Astrocyte of the cerebellum (primary cell): ENCODE measurements around the gene RASIP1.

Experiments
- DNase-seq: peaks from one replicate; pipeline ENCODE4 v3.0.0-alpha.2; 2011; ENCODE audit warnings: low read depth
- H3K4me3 ChIP-seq: 2 replicates; pipeline ENCODE4 v1.5.1; 2011; ENCODE audit warnings: mild to moderate bottlenecking, low read depth, low read length, moderate library complexity
- CTCF ChIP-seq: IDR thresholded peaks from 2 replicates; pipeline ENCODE4 v1.5.1; 2012; ENCODE audit warnings: low read length, low read depth, moderate library complexity, mild to moderate bottlenecking; ENCODE audit errors: missing control alignments
- in situ Hi-C: cut with HindIII; loops from 2 replicates; pipeline ENCODE4 v1.10.0; 2017; ENCODE audit warnings: low sequenced_read_pairs

RASIP1 gene

GRCh38 chr19:48713864-48714755 is 26.3 kb downstream of the RASIP1 start:
- no peak for TF ChIP-seq CTCF
- peak; percentile 97 for DNase-seq
- peak overlapping the region; percentile 85 for H3K4me3 ChIP-seq
- in situ Hi-C loops = no loop called here

GRCh38 chr19:48713041-48713863 is 27.2 kb downstream of the RASIP1 start:
- H3K4me3 ChIP-seq = peak overlapping the region; percentile 85
- in situ Hi-C loops = no loop called here
- no peak for DNase-seq
- TF ChIP-seq CTCF = peak; percentile 51

- no peak for DNase-seq
- in situ Hi-C loops = no loop called here
- no peak overlapping the region for H3K4me3 ChIP-seq
- TF ChIP-seq CTCF = no peak
Observed at GRCh38 chr19:48711106-48711662, 29.2 kb downstream of the RASIP1 start.

- no peak overlapping the region for H3K4me3 ChIP-seq
- no peak for DNase-seq
- in situ Hi-C loops = no loop called here
- no peak for TF ChIP-seq CTCF
Observed at GRCh38 chr19:48708471-48708870, 31.9 kb downstream of the RASIP1 start.

GRCh38 chr19:48705431-48705830 is 35.0 kb downstream of the RASIP1 start:
- in situ Hi-C loops = no loop called here
- DNase-seq = no peak
- TF ChIP-seq CTCF = no peak
- H3K4me3 ChIP-seq = no peak overlapping the region

- H3K4me3 ChIP-seq = no peak overlapping the region
- DNase-seq = no peak
- in situ Hi-C loops = no loop called here
- no peak for TF ChIP-seq CTCF
Observed at GRCh38 chr19:48703316-48703715, 37.1 kb downstream of the RASIP1 start.
